Measurements from ENCODE around the gene PHRF1. TPM values are rescaled to one million over a fixed set of nuclear protein-coding genes. Genes with fewer than 3 reads are reported as not detected.
A peak's percentile ranks its signal among the peaks of the same experiment; 100 is the strongest.
"Not testable (repeated sequence)": the region's sequence is repeated elsewhere in the genome, so short reads cannot be mapped to it uniquely, and the experiment has no call there.

Gene PHRF1
- total and polyA plus RNA-seq, 8 donors: 11.2 to 39.3 (median 14.8) TPM

- Histone ChIP-seq H3K27ac (no peak overlapping the region), H3K36me3 (peaks cover 0 to 12% (median 0%) of the 10 kb centered on the region in 3 donors), H3K27me3 (no peaks in the 10 kb centered on the region), H3K4me1 (peaks cover 0 to 11% (median 9%) of the 10 kb centered on the region in 3 donors), H3K4me3 (no peak overlapping the region), H3K9me3 (no peaks in the 10 kb centered on the region)
- FAIRE-seq (no peak), ATAC-seq (no peak), DNase-seq (no peak)
- intact Hi-C loops (cut with DNase I): no loop called here
- WGBS, 2 donors: 95% methylated on average over 10 of the region's 10 CpGs
- TF ChIP-seq CTCF (IDR thresholded peaks at IDR 0.05): no peak
These were observed 74.2 kb downstream of the PHRF1 start for GRCh38 chr11:650482-650881.

GRCh38 chr11:653136-653535, 76.9 kb downstream of the PHRF1 start:
- Histone ChIP-seq H3K4me1 (peaks cover 0 to 12% (median 10%) of the 10 kb centered on the region in 3 donors), H3K36me3 (peaks cover 0 to 12% (median 0%) of the 10 kb centered on the region in 3 donors)
- DNase-seq; H3K27me3 ChIP-seq; H3K27ac ChIP-seq; H3K9me3 ChIP-seq; H3K4me3 ChIP-seq; FAIRE-seq; intact Hi-C loops (cut with DNase I); ATAC-seq: not testable (repeated sequence)
- 93% methylated on average over 14 of the region's 14 CpGs for WGBS, 2 donors

- DNase-seq (no peak), ATAC-seq (no peak), FAIRE-seq (no peak)
- H3K27me3 ChIP-seq: no peaks in the 10 kb centered on the region
- H3K9me3 ChIP-seq: no peaks in the 10 kb centered on the region
- WGBS, 2 donors: 88 to 91% methylated on average over 15 of the region's 15 CpGs
- no peak overlapping the region for H3K27ac ChIP-seq
- H3K36me3 ChIP-seq: peaks cover 0 to 12% (median 0%) of the 10 kb centered on the region in 3 donors
- H3K4me1 ChIP-seq: peaks cover 0 to 12% (median 10%) of the 10 kb centered on the region in 3 donors
- no peak overlapping the region for H3K4me3 ChIP-seq
- no peak for TF ChIP-seq CTCF (IDR thresholded peaks at IDR 0.05)
- intact Hi-C loops (cut with DNase I): no loop called here
These were observed 77.6 kb downstream of the PHRF1 start for GRCh38 chr11:653837-654236.

GRCh38 chr11:654444-654843, 78.2 kb downstream of the PHRF1 start:
- FAIRE-seq; intact Hi-C loops (cut with DNase I); ATAC-seq; H3K27me3 ChIP-seq; H3K27ac ChIP-seq; H3K4me3 ChIP-seq; DNase-seq; H3K9me3 ChIP-seq: not testable (repeated sequence)
- 93 to 96% methylated on average over 12 of the region's 12 CpGs for WGBS, 2 donors
- peaks cover 0 to 11% (median 0%) of the 10 kb centered on the region in 3 donors for H3K36me3 ChIP-seq
- peaks cover 0 to 12% (median 10%) of the 10 kb centered on the region in 3 donors for H3K4me1 ChIP-seq

- no peak overlapping the region for H3K4me3 ChIP-seq
- ATAC-seq (peak; percentile 73 to 85 (median 82)), FAIRE-seq (no peak), DNase-seq (no peak)
- no peak for TF ChIP-seq CTCF (IDR thresholded peaks at IDR 0.05)
- intact Hi-C loops (cut with DNase I): no loop called here
- no peaks in the 10 kb centered on the region for H3K27me3 ChIP-seq
- no peaks in the 10 kb centered on the region for H3K9me3 ChIP-seq
- peaks cover 0 to 11% (median 0%) of the 10 kb centered on the region in 3 donors for H3K36me3 ChIP-seq
- H3K4me1 ChIP-seq: peaks cover 0 to 12% (median 10%) of the 10 kb centered on the region in 3 donors
- H3K27ac ChIP-seq: no peak overlapping the region
- 32 to 37% methylated on average over 30 of the region's 30 CpGs for WGBS, 2 donors
These were observed 78.9 kb downstream of the PHRF1 start for GRCh38 chr11:655036-655726.

GRCh38 chr11:656426-656825, 80.2 kb downstream of the PHRF1 start:
- Histone ChIP-seq H3K27me3 (no peaks in the 10 kb centered on the region), H3K4me1 (peaks cover 0 to 12% (median 10%) of the 10 kb centered on the region in 3 donors), H3K27ac (no peak overlapping the region), H3K4me3 (no peak overlapping the region), H3K9me3 (no peaks in the 10 kb centered on the region), H3K36me3 (peaks cover 0 to 4% (median 0%) of the 10 kb centered on the region in 3 donors)
- no peak for TF ChIP-seq CTCF (IDR thresholded peaks at IDR 0.05)
- 92 to 95% methylated on average over 14 of the region's 14 CpGs for WGBS, 2 donors
- no peak for DNase-seq
- no peak for ATAC-seq
- intact Hi-C loops (cut with DNase I): no loop called here
- FAIRE-seq: no peak

Data from pancreas (tissue), 10 donors.